C4-2B (cell line): ENCODE results near the gene GRID1.

Experiments used
- H3K27ac ChIP-seq: fragments of 450-650 bp; 2 replicates; pipeline ENCODE4 v1.5.1; 2017
- CTCF ChIP-seq: fragments of 450-650 bp; conservative IDR thresholded peaks from 2 replicates; pipeline ENCODE4 v1.5.1; 2017; ENCODE audit warnings: mild to moderate bottlenecking
- ZFX ChIP-seq: fragments of 450-650 bp; IDR thresholded peaks from 2 replicates; pipeline ENCODE4 v1.6.1; 2017

The GRID1 gene

GRCh38 chr10:86061278-86062197 is 305.1 kb downstream of the GRID1 start:
- no peak for TF ChIP-seq CTCF
- TF ChIP-seq ZFX = no peak
- no peak overlapping the region for H3K27ac ChIP-seq

- H3K27ac ChIP-seq = no peak overlapping the region
- TF ChIP-seq CTCF (no peak), ZFX (no peak)
Measured at GRCh38 chr10:86060386-86061277, 306.0 kb downstream of the GRID1 start.

DNA sequence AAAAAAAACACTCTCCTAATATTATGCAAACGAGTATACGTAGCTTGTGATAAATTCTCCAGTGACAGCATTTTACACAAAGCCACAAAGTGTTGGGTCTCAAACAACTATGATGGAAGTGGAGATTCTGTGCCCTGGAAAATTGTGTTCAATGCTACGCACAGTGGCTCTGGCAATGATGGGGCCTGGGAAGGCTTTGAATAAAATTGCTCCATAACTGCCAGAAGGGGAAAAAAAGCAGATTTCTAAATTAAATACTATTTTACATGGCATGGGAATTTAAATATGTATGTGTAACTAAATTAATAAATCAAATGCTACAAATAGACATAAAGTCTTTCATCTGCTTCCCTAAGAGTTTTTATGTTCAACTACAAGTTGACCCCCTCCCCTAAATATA is 306.7 kb downstream of the GRID1 start:
- TF ChIP-seq ZFX = no peak
- no peak for TF ChIP-seq CTCF
- H3K27ac ChIP-seq = no peak overlapping the region

DNA sequence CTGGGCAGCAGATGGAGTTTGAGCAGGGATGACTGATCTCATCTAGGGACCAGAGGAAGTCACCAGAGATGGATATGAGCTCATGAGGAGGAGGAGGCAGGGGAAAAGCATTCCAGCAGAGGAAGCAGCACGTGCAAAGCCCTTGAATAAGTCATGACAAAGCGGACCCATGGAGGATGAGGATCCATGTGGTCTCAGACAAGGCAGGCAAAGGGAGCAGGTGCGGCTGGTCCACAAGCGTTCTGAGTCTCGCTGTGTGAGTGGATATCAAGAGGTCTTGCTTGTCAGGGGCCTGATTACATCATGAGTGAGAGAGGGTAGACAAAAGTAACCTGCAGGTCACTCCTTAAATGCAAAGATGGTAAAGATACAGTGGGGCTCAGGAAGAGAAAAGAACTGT is 307.6 kb downstream of the GRID1 start:
- H3K27ac ChIP-seq = no peak overlapping the region
- no peak for TF ChIP-seq ZFX
- TF ChIP-seq CTCF = no peak

- no peak for TF ChIP-seq CTCF
- no peak for TF ChIP-seq ZFX
- no peak overlapping the region for H3K27ac ChIP-seq
Measured at GRCh38 chr10:86057708-86058107, 308.9 kb downstream of the GRID1 start.

DNA sequence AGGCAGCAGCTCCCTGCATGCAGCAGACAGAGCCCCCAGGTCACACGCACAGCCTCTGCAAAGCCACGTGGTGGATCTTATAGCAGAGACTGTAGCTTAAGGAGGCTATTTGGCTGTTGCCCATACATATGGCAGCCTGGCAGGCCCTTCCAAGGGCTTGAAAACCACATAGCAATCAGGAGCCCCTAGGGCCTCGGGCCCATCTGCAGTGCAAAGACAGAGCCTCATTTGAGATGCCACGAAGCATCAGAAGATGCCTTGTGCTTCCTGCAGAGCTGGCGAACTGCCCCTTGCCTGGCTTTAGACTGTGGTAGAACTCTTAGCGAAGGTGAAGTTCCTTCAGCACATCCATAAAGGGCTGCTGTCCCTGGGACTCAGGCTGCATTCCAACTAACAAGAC is 309.9 kb downstream of the GRID1 start:
- no peak overlapping the region for H3K27ac ChIP-seq
- no peak for TF ChIP-seq ZFX

DNA sequence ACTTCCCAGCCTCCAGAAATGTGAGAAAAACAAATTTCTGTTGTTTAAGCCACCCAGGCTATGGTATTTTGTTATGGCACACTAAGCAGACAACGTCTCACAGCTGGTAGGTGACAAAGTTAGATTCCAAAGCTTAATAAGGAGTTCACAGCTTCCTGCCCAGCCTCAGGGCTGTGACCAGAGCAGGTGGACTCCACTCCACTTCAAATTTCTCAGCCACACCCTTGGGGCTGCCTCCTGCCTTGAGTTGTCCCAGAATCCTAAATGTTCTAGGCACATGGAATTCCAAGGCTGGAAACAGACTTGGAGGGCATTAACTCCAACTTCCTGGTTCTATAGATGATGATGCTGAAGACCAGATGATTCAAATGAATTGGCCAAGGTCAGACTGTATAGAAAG is 310.7 kb downstream of the GRID1 start:
- no peak overlapping the region for H3K27ac ChIP-seq
- TF ChIP-seq ZFX (no peak), CTCF (no peak)
